Adrenal gland (tissue), 12 donors: ENCODE measurements around the gene TEKTIP1. TPM values are rescaled to one million over a fixed set of nuclear protein-coding genes. Genes with fewer than 3 reads are reported as not detected.
A peak's percentile ranks its signal among the peaks of the same experiment; 100 is the strongest.

Experiments
- DNase-seq, 7 donors: peaks; one replicate each; pipeline ENCODE4 v3.0.0-alpha.2; 2019 to 2020
- H3K27ac ChIP-seq, 5 donors: fragments of 200-600 bp; sonication (generic) in 4 of 5; 1 replicate in 3 of 5; 2 replicates in 2 of 5; pipeline versions ENCODE4 v1.5.1 to v1.8.0; 2016 to 2020; ENCODE audit warnings: mild to moderate bottlenecking in 1 of 5
- H3K27me3 ChIP-seq: fragments of 200-600 bp; 2 replicates; pipeline ENCODE4 v1.8.0; 2021
- H3K36me3 ChIP-seq, 2 donors: fragments of 200-600 bp; replicated peaks in 1 of 2; 1 replicate in 1 of 2; 2 replicates in 1 of 2; pipeline versions ENCODE4 v1.5.1 to v1.8.0; 2018 to 2022
- H3K4me1 ChIP-seq, 2 donors: fragments of 200-600 bp; replicated peaks in 1 of 2; 1 replicate in 1 of 2; 2 replicates in 1 of 2; pipeline versions ENCODE4 v1.5.1 to v1.8.0; 2018 to 2021
- H3K4me3 ChIP-seq, 4 donors: fragments of 200-600 bp; sonication (generic) in 3 of 4; one replicate each; pipeline ENCODE4 v1.5.1; 2016 to 2018
- H3K9me3 ChIP-seq, 3 donors: fragments of 200-600 bp; sonication (generic) in 1 of 3; replicated peaks in 1 of 3; 1 replicate in 2 of 3; 2 replicates in 1 of 3; pipeline versions ENCODE4 v1.5.1 to v1.8.0; 2016 to 2021
- POLR2A ChIP-seq, 2 donors: fragments of 450-650 bp; IDR thresholded peaks; one replicate each; pipeline ENCODE4 v1.6.1; 2017; ENCODE audit warnings: antibody characterized with exemption in 2 of 2, mild to moderate bottlenecking in 2 of 2, moderate library complexity in 1 of 2
- WGBS, 4 donors: extraction: QIAGEN DNeasy Blood & Tissue Kit in 2 of 4; methylation state at CpG; one replicate each; pipeline versions ENCODE4 v1.1.5 to v1.1.7; 2013 to 2017; 5-methylcytosine and 5-hydroxymethylcytosine counted together
- intact Hi-C, 2 donors: fragments of 100-400 bp; cut with DNase I; formaldehyde crosslinking; loops; one replicate each; pipeline versions ENCODE4 v1.14.1 to v1.15.0; 2022 to 2023
- polyA plus RNA-seq, 3 donors: library from polyadenylated mRNA; stranded (reverse); fragments of 200-250 nt in 2 of 3; fragments of 350-450 nt in 1 of 3; fragmentation: Illumina TruSeq in 1 of 3; extraction: RNeasy Lipid Tissue Mini Kit (QIAGEN cat#74804) in 1 of 3; gene quantifications; one replicate each; pipeline ENCODE4 v1.2.3, GENCODE V29; 2013 to 2014
- total RNA-seq, 9 donors: library from RNA; depleted of rRNA in 4 of 9; stranded (reverse); fragments of >200 nt in 4 of 9; fragments of 120-200 nt in 1 of 9; fragmentation: NEBNext Ultra II Directional in 1 of 9; extraction: Animal tissue kit (Norgen Biotek cat#: 25700) in 1 of 9; gene quantifications; one replicate each; pipeline versions ENCODE4 v1.1.0 to v1.2.4, GENCODE V29; 2013 to 2023
- TF ChIP-seq, protein P1 (sequence below), 6 experiments: fragments of 450-650 bp in 4 of 6; fragments of 200-600 bp in 2 of 6; sonication (generic) in 1 of 6; IDR thresholded peaks; 1 replicate in 5 of 6; 2 replicates in 1 of 6; pipeline versions ENCODE4 v1.5.1 to v1.8.0; 2016 to 2021; ENCODE audit warnings: antibody characterized with exemption in 6 of 6, mild to moderate bottlenecking in 2 of 6, moderate library complexity in 1 of 6
- donor health status: healthy with polysubstance abuse.
- donor health status: Bipolar disorder and iron deficiency.
- donor health status: DM: yes; HTN: yes; CAD: no.
- donor health status: DM: no; HTN: no; CAD: no.
- donor health status: DM: no; HTN: no; CAD: no.
- donor health status: DM: yes; HTN: yes; CAD: no.

The TEKTIP1 gene
- total and polyA plus RNA-seq, 12 donors, result 0.68 to 3.6 (median 1.4) TPM; not detected in 5

DNA sequence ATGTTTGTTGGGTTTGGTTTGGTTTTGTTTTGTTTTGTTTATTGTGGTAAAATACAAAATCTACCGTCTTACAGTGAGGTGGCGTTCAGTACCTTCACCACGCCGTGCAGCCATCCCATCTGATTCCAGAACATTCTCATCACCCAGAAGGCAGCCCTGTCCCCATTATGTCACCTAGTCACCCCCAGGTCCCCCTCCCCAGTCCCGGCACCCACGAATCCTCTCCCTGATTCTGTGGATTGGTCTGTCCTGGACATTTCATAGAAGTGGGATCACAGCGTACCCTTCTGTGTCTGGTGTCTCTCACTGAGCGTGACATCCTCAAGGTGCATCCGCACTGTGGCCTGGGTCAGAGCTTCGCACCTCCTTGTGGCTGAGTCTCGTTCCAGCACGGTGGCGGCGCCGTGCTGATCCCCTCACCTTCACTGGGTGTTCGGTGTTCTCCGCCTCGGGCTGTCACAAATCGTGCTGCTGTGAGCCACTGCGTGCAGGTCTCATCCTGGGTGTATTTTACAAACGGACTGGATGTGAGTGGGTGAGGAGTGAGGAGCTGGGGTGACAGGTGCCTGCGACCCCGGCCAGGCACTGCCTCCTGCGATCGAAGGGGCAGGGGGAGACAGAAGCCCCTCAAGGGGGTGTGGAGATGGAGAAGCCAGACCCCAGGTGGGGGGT is 580 bp upstream of the TEKTIP1 start:
- 78 to 86% (median 82%) methylated on average over 14 to 25 of the region's 25 CpGs for whole genome bisulfite sequencing, 4 donors
- H3K27me3 ChIP-seq, result no peaks in the 10 kb centered on the region
- H3K4me3 ChIP-seq, result no peak overlapping the region
- H3K9me3 ChIP-seq, result no peaks in the 10 kb centered on the region
- TF ChIP-seq, protein P1, sequence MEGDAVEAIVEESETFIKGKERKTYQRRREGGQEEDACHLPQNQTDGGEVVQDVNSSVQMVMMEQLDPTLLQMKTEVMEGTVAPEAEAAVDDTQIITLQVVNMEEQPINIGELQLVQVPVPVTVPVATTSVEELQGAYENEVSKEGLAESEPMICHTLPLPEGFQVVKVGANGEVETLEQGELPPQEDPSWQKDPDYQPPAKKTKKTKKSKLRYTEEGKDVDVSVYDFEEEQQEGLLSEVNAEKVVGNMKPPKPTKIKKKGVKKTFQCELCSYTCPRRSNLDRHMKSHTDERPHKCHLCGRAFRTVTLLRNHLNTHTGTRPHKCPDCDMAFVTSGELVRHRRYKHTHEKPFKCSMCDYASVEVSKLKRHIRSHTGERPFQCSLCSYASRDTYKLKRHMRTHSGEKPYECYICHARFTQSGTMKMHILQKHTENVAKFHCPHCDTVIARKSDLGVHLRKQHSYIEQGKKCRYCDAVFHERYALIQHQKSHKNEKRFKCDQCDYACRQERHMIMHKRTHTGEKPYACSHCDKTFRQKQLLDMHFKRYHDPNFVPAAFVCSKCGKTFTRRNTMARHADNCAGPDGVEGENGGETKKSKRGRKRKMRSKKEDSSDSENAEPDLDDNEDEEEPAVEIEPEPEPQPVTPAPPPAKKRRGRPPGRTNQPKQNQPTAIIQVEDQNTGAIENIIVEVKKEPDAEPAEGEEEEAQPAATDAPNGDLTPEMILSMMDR (IDR thresholded peaks at IDR 0.05), result no peak
- TF ChIP-seq POLR2A (IDR thresholded peaks at IDR 0.05), result no peak
- peak in 1 of 7 donors; percentile 13 for DNase-seq
- peak overlapping the region in 3 of 5 donors; percentile 75 to 86 (median 82) for H3K27ac ChIP-seq
- peaks cover 0 to 26% of the 10 kb centered on the region in 2 donors for H3K36me3 ChIP-seq
- intact Hi-C loops, result no loop called here
- H3K4me1 ChIP-seq, result peaks cover 18 to 33% of the 10 kb centered on the region in 2 donors

DNA sequence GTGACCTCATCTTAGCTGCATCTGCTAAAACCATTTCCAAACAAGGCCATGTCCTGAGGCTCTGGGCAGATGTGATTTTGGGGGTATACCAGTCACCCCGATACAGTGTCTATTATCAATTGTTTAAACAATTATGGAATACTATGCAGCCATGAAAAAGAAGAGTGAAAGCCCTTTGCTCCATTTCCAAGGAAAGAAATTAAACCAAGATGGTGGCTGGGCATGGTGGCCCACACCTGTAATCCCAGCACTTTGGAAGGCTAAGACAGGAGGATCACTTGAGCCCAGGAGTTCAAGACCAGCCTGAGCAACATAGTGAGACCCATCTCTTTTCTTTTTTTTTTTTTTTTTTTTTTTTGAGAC is 763 bp downstream of the TEKTIP1 start:
- no peak for TF ChIP-seq POLR2A (IDR thresholded peaks at IDR 0.05)
- TF ChIP-seq, protein P1 (IDR thresholded peaks at IDR 0.05), result no peak
- Histone ChIP-seq H3K27me3 (no peaks in the 10 kb centered on the region), H3K4me1 (peaks cover 18 to 33% of the 10 kb centered on the region in 2 donors), H3K27ac (no peak overlapping the region), H3K9me3 (no peaks in the 10 kb centered on the region), H3K4me3 (no peak overlapping the region), H3K36me3 (peaks cover 0 to 12% of the 10 kb centered on the region in 2 donors)
- WGBS, 4 donors, result 92 to 100% (median 96%) methylated on average over 1 of the region's 1 CpG
- intact Hi-C loops, result no loop called here
- DNase-seq, result no peak

DNA sequence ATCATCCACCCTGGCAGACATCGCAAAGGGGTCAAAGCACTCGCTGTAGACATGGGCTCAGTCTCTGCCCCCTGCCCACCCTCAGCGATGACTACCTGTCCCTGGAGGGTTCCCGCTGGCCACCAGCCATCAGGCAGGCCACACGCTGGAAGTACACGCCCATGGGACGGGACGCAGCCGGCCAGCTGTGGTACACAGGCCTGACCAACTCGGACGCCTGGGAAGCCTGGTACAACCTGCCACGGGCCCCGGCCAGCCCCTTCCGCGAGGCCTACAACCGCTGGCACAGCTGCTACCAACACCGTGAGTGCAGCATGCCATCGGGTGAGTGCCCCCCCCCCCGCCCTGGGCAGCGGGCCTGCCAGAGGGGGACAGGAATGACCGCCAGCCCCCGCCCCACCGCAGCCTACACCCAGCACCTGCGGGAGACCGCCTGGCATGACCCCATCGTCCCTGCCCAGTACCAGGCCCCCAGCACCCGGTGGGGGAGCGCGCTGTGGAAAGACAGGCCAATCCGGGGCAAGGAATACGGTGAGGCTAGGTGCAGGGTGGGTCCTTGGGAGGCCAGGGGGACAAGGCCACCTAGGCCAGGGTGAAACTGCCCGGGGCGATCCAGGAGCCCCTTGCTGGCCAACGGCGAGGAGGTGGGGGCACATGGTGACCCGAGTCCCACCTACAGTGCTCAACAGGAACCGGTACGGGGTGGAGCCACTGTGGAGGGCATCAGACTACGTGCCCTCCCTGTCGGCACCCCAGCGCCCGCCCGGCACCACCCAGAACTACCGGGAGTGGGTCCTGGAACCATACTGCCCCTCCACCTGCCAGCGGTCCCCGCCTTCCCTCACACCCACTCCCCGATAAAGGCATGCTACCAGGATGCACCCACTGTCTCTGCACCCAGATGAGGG is 4.4 kb downstream of the TEKTIP1 start:
- peak in 3 of 7 donors; percentile 15 to 34 (median 21) for DNase-seq
- intact Hi-C loops, result no loop called here
- WGBS, 4 donors, result 79 to 92% (median 85%) methylated on average over 13 to 47 of the region's 47 CpGs

DNA sequence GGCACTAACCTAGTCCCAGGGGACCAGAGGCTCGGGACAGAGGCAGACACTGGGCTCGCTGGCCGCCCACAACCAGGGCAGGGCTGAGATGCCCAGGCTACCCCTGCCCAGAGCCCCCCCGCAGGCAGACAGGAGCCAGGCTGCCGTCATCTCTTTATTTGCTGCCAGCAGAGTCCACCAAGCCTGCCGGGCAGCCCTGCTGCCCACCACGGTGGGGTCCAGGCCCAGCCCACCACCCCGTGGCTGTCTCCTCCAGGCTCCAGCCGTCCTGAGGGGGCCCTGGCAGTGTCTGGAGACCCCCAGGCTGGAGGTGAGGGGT is 5.0 kb downstream of the TEKTIP1 start:
- H3K4me3 ChIP-seq, result no peak overlapping the region
- H3K36me3 ChIP-seq, result peaks cover 0 to 8% of the 10 kb centered on the region in 2 donors
- no peak for DNase-seq
- H3K27ac ChIP-seq, result no peak overlapping the region
- no peaks in the 10 kb centered on the region for H3K9me3 ChIP-seq
- TF ChIP-seq POLR2A (IDR thresholded peaks at IDR 0.05), result no peak
- TF ChIP-seq, protein P1 (IDR thresholded peaks at IDR 0.05), result no peak
- intact Hi-C loops, result no loop called here
- no peaks in the 10 kb centered on the region for H3K27me3 ChIP-seq
- peaks cover 0 to under 1% of the 10 kb centered on the region in 2 donors for H3K4me1 ChIP-seq
- 60 to 85% (median 82%) methylated on average over 1 to 9 of the region's 9 CpGs; no CpG with 5 or more reads in 1 of the 4 donors for WGBS, 4 donors

More for the DNA sequence above, 4.4 kb downstream of the TEKTIP1 start:
- Histone ChIP-seq H3K27ac (no peak overlapping the region), H3K27me3 (no peaks in the 10 kb centered on the region), H3K9me3 (no peaks in the 10 kb centered on the region), H3K4me1 (peaks cover 0 to 6% of the 10 kb centered on the region in 2 donors), H3K36me3 (peaks cover 0 to 8% of the 10 kb centered on the region in 2 donors), H3K4me3 (no peak overlapping the region)
- TF ChIP-seq POLR2A (IDR thresholded peaks at IDR 0.05), result no peak
- TF ChIP-seq, protein P1 (IDR thresholded peaks at IDR 0.05), result no peak
